Subcutaneous adipose tissue (tissue), 4 donors: ENCODE measurements around the gene EXOG. TPM values are rescaled to one million over a fixed set of nuclear protein-coding genes. Genes with fewer than 3 reads are reported as not detected.

Source experiments
- CTCF ChIP-seq: fragments of 450-650 bp; IDR thresholded peaks from one replicate; pipeline ENCODE4 v1.5.1; 2016; ENCODE audit warnings: low read depth, mild to moderate bottlenecking, control low read depth, antibody characterized with exemption, moderate library complexity
- total RNA-seq, 4 donors: library from RNA; depleted of rRNA; stranded (reverse); fragments of >200 nt; gene quantifications; one replicate each; pipeline ENCODE4 v1.1.0, GENCODE V29; 2016

Gene EXOG
- total RNA-seq, 4 donors from 2014 or later, result 5.9 to 8.5 (median 6.7) TPM

DNA sequence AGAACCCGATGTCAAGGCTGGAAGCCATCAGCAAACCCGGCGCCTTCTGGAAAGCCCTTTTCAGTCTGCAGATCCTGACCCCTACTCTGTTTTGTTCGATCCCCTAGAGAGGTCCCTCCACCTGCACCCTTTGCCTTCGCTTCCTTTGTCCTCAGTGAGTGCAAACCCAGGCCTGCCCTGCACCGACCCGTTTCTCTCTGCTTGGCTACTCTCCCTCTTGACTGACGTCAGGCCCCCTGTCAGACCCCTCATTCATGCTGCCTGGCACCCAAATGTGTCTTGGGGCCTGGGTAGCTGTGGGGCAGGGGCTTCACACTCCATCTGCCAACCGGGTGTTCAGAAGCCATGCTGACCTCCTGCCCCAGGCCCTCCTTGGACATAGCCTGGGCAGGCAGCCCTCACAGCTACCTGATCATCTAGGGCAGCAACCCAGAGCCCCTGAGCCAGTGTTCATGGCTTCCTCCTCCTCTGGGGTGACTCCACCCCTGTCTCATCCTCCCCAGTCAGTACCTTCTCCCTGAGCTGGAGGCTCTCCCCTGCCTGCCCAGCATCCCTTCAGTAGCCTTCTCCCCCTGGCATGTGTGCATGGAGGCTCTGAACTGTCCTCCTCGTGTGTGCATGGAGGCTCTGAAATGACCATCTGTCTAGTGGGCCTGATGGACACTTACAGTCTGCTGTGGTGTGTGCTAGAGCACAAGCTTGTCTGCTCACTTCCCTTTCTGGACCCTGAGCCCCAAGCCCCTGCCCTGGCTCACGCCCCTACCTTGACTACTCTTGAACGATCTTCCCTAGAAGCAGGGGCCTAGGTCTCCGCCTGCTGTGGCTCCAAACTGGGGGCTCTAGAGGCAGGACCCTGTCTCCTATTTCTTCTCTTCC lies 69.4 kb downstream of the EXOG start:
- TF ChIP-seq CTCF, result no peak

- TF ChIP-seq CTCF, result no peak
Measured at GRCh38 chr3:38566215-38566528, 70.0 kb downstream of the EXOG start.

DNA sequence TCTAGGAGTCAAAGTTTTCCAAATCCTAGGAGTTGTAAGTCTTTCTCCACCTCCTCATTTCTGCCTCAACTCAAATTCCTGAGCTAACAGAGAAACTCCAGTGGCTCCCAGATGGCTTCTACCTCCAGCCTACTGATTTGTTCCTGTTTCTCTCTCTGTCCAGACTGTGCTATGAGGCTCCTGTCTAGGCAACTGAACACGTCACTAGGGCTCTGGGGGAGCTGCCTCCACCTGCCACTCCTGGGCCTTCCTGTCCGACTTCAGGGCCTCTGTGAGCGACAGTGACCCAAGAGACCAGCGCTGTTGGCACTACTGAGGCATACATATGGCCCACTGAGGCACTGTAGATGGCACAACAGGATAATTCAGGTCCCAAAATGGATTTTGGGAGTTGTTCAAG lies 71.4 kb downstream of the EXOG start:
- no peak for TF ChIP-seq CTCF

DNA sequence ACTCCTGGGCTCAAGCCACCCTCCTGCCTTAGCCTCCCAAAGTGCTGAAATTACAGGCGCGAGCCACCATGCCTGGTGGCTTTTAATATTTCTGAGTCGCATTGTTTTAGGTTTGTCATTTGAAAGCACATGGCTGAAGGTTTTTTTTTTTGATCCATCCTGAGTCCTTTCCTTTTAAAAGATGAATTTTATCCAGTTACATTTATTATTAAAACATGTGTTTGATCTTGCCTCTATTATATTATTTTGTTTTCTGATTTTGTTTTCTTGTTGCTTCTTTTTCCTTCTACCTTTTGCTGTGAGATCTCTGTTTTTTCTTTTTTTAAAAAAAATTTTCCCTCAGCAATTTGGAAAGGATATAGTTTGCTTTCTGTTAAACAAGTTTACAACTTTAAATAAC lies 77.0 kb downstream of the EXOG start:
- no peak for TF ChIP-seq CTCF

DNA sequence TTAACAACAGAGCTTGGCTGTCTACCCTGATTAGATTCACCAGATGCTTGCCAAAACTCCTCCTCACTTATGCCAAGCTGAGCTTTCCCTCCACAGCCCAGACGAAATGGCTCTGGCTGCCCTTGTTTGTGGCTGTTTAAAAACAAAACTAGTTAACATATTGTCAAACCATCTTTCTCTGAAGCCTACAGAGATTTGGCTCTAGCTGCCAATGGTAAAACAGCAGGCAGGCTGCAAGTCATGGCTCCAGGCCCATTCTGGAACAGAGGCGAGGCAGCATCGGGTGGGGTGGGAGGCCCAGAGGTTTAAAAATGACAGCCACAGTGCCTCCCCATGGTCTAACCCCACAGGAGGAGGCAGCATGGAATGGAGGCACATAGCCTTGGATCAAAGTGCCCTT lies 77.4 kb downstream of the EXOG start:
- TF ChIP-seq CTCF, result no peak

- no peak for TF ChIP-seq CTCF
Measured at GRCh38 chr3:38574411-38575278, 78.5 kb downstream of the EXOG start.

DNA sequence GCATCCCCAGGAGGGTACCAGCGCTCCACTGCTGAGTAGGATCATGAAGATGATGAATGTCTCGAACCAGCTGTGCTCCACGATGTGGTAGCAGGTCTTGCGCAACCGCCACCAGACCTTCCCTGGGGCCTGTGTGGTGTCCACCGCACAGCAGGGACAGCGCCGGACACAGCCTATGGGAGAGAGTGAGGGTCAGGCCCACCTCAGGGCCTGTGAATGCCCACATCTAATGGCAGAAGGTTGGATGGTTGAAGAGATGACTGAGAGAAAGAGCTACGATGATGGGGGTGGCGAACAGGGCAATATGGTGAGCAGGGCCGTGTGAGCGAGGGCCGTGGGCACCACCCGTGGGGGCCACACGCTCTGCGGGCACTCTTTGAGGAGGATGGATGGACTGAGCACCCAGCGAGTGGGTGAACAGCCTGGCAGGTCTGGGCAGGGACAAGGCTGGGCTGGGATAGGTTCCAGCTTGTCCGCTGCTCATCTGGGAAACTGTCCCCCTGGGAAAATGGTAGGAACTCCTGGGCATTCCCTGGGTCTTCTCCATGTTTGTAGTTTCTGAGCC lies 79.2 kb downstream of the EXOG start:
- TF ChIP-seq CTCF, result no peak
